Measurements from ENCODE around the gene GCC1.

The GCC1 gene, protein sequence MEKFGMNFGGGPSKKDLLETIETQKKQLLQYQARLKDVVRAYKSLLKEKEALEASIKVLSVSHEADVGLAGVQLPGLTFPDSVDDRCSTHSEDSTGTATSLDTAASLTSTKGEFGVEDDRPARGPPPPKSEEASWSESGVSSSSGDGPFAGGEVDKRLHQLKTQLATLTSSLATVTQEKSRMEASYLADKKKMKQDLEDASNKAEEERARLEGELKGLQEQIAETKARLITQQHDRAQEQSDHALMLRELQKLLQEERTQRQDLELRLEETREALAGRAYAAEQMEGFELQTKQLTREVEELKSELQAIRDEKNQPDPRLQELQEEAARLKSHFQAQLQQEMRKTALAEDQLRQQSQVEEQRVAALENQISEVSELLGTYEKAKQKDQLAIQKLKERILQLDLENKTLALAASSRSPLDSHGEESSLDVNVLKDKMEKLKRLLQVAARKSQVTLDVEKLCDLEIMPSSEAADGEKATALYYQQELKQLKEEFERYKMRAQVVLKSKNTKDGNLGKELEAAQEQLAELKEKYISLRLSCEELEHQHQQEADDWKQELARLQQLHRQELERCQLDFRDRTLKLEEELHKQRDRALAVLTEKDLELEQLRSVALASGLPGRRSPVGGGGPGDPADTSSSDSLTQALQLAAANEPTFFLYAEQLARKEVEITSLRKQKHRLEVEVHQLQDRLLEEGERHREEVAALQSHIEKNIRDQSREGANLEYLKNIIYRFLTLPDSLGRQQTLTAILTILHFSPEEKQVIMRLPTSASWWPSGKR

DNA sequence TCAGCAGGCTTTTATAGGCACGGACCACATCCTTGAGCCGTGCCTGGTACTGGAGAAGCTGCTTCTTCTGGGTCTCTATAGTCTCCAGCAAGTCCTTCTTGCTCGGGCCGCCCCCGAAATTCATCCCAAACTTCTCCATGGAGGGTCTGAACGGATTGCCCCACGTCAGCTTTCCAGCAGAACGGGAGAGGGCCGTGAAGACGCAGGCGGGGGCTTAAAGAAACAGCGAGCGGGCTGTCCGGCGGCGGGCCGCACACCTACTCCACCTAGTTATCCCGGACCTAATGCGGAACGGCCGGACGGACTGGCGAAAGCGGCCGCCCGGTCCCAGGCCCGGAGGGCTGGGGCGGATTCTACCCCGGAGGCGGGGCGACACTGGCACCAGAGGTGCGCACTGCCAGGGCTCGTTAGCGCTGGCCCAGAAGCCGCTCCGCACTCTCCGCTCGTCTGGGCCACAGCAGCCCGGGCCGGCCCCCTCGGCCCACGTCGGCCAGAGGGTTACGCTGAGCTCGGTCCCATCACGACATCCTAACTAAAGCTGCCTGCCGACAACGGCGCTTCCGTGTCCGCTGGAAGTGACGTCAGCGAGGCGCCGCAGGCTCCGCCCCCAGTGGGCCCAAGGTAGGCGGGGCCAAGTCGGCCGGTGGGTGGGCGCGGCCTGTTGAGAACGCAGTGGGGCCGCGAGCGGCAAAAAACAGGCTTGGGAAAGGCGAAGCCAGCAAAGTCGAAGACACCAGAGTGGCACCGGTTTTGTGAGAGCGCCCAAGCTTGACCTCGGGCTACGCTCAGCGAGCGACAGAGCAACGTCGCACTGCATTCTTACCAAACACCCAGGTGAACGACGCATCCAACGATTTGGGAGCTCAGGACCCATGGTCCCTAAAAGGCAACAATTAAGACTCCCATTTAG lies at the start of gene GCC1:
GCC1 (minus strand) TSS at position 553 of the 910 bp plus-strand sequence; CDS start at position 139, 414 bp downstream.
- Histone ChIP-seq H3K9ac (ENCODE audit: low read length) (peak within 1 kb of the TSS; percentile 62), H3K4me1 (ENCODE audit: insufficient read depth, low read length) (peaks cover 66% of the 10 kb centered on the region), H3K27me3 (ENCODE audit: control insufficient read depth in 1 of 2, insufficient read depth in 2 of 2, low read length in 2 of 2) (no peaks in the 10 kb centered on the region), H3K27ac (ENCODE audit: low read depth, low read length) (peak within 1 kb of the TSS; percentile 90), H3K4me3 (ENCODE audit: low read depth in 1 of 2, low read length in 2 of 2) (peak within 1 kb of the TSS; percentile 64 to 81), H3K36me3 (ENCODE audit: insufficient read depth, low read length) (peaks cover 28% of the 10 kb centered on the region), H3K9me3 (ENCODE audit: low read length) (no peaks in the 10 kb centered on the region)

DNA sequence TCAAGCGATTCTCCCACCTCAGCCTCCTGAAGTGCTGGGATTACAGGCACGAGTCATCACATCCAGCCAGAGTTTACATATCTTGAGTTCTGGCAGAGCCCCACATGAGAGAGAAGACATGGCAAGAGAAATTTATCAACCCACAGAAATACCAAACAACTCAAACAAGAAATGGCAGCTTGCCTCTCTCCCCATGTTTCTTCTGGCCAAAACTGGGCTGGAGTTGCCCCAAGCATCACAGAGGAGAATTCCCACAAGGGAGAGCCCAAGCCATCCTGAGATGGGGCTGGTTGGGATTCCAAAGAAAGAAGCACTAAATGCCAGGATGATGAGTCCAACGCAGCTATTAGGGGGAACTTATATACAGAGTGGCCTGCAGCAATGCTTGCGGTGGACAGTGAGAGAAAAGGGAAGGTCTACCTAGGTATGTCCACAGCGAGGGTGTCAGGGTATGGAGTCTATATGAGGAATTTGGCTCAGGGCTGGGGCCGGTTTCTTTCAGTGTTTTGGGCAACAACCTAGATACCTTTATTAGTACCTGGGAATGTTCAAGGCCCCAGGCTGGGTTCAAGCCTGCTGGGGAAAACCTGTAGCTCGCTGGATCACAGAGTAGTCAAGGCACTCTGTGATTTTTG lies 47.0 kb upstream of the GCC1 start:
- Histone ChIP-seq H3K27ac (ENCODE audit: low read depth, low read length) (no peak overlapping the region), H3K9me3 (ENCODE audit: low read length) (no peaks in the 10 kb centered on the region), H3K9ac (ENCODE audit: low read length) (no peak overlapping the region), H3K27me3 (ENCODE audit: control insufficient read depth in 1 of 2, insufficient read depth in 2 of 2, low read length in 2 of 2) (no peaks in the 10 kb centered on the region), H3K4me1 (ENCODE audit: insufficient read depth, low read length) (no peaks in the 10 kb centered on the region), H3K36me3 (ENCODE audit: insufficient read depth, low read length) (no peaks in the 10 kb centered on the region), H3K4me3 (ENCODE audit: low read depth in 1 of 2, low read length in 2 of 2) (no peak overlapping the region)

DNA sequence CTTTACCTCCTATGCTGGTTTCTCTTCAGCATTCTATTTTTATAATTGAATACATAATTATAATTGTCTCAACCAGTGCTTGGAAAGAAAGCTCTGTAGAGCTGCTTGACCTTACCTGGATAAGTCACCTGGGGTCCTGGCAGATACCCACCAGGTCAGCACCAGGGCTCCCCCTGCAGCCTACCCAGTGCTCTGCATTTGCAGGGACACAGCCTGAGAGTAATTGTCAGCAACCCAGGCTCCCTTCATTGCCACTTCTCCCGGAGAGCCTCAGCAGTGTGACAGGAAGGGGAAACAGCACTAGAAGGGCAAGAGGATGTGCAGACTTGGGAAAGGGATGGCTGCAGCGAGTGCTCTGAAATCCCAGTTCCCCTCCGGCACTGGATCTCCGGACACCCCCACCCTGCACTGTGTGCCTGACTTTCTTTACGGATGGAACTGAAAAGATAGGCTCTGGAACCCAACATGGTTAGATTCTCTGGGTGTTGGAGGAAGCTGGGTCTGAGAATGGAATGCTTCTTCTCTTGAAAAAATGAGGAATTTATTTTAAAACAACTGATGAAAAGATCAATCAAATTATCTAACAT lies 44.0 kb upstream of the GCC1 start:
- Histone ChIP-seq H3K27me3 (ENCODE audit: control insufficient read depth in 1 of 2, insufficient read depth in 2 of 2, low read length in 2 of 2) (no peaks in the 10 kb centered on the region), H3K9me3 (ENCODE audit: low read length) (no peaks in the 10 kb centered on the region), H3K4me1 (ENCODE audit: insufficient read depth, low read length) (no peaks in the 10 kb centered on the region), H3K36me3 (ENCODE audit: insufficient read depth, low read length) (no peaks in the 10 kb centered on the region), H3K4me3 (ENCODE audit: low read depth in 1 of 2, low read length in 2 of 2) (no peak overlapping the region), H3K9ac (ENCODE audit: low read length) (no peak overlapping the region), H3K27ac (ENCODE audit: low read depth, low read length) (no peak overlapping the region)

DNA sequence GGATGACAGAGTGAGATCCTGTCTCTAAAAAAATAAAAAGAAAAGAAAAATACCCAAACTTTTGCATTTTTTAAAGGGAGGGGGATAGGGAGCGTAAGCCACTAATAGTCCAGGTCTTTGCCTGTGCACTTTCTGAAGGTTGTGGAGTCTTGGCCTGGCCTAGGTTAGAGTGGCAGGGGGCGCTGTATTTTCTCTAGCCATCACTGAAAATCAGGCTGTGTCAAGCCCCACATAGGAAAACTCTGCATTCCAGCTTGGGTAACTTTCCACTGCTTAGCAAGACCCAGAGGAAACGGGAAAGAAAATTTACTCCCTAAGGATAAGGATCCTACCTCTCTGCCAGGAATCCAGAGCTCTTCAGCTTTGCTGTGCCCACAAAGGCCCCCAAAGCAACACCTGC lies 43.0 kb upstream of the GCC1 start:
- Histone ChIP-seq H3K9ac (ENCODE audit: low read length) (no peak overlapping the region), H3K36me3 (ENCODE audit: insufficient read depth, low read length) (no peaks in the 10 kb centered on the region), H3K4me3 (ENCODE audit: low read depth in 1 of 2, low read length in 2 of 2) (no peak overlapping the region), H3K27ac (ENCODE audit: low read depth, low read length) (no peak overlapping the region), H3K27me3 (ENCODE audit: control insufficient read depth in 1 of 2, insufficient read depth in 2 of 2, low read length in 2 of 2) (no peaks in the 10 kb centered on the region), H3K4me1 (ENCODE audit: insufficient read depth, low read length) (no peaks in the 10 kb centered on the region), H3K9me3 (ENCODE audit: low read length) (no peaks in the 10 kb centered on the region)

DNA sequence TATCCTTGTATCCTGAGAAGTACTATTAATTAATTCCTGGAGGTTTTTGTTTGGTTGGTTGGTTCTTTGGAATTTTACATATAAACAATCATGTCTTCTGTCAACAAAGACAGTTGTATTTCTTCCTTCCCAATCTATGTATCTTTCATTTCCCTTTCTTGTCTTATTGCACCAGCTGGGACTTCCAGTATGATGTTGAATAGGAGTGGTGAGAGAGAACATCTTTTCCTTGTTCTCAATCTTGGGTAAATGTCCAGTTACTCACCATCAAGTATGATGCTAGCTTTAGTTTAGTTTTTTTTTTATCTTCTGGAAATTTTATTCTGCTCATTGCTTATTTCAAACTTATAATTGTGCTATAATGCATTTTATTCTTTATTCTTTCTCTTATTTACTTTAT lies 39.9 kb upstream of the GCC1 start:
- H3K9ac ChIP-seq (ENCODE audit: low read length), result no peak overlapping the region
- no peaks in the 10 kb centered on the region for H3K4me1 ChIP-seq (ENCODE audit: insufficient read depth, low read length)
- H3K36me3 ChIP-seq (ENCODE audit: insufficient read depth, low read length), result no peaks in the 10 kb centered on the region
- H3K27me3 ChIP-seq (ENCODE audit: control insufficient read depth in 1 of 2, insufficient read depth in 2 of 2, low read length in 2 of 2), result no peaks in the 10 kb centered on the region
- H3K9me3 ChIP-seq (ENCODE audit: low read length), result no peaks in the 10 kb centered on the region
- H3K4me3 ChIP-seq (ENCODE audit: low read depth in 1 of 2, low read length in 2 of 2), result no peak overlapping the region
- H3K27ac ChIP-seq (ENCODE audit: low read depth, low read length), result no peak overlapping the region

DNA sequence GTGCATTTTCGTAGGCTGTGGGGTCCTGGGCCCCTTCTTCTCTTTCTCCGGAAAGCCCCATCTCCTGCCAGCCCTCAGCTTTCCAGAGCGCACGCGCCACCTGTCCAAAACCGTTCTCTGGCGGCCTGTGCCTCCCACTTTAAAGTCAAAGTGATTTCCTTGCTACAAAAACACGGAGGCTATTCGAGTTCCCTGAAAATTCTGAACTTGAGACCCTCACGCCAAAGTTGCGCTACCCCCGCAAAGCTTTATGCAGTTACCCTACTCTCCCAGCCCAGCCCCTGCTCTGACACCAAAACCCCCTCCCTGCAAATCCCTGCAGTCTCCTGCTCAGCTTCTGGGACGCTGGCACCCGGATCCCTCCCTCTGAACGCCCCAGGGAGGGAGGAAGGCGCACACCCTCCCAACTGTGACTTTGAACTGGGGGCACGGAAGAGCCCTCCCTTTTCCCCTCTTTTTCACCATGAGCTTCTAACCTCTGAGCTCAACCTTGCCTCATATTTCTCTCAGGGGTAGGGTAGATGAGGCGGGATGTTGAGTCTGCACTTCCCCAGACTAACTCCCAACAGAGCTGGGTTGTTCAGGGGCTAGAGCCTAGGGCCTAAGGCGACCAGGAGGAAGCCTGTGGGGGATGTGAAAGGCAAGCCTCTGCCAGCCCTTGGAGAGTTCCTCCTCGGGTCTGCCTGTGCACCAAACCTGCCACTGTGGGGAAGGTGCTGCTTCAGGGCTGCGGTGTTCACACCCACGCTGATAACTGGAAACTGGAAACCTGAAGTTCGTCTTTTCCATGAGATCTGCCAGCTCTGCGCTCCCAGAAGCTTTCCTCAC lies 35.2 kb upstream of the GCC1 start:
- Histone ChIP-seq H3K4me3 (ENCODE audit: low read depth in 1 of 2, low read length in 2 of 2) (no peak overlapping the region), H3K4me1 (ENCODE audit: insufficient read depth, low read length) (no peaks in the 10 kb centered on the region), H3K9me3 (ENCODE audit: low read length) (no peaks in the 10 kb centered on the region), H3K27me3 (ENCODE audit: control insufficient read depth in 1 of 2, insufficient read depth in 2 of 2, low read length in 2 of 2) (peaks cover 0 to 12% of the 10 kb centered on the region in 2 donors), H3K27ac (ENCODE audit: low read depth, low read length) (no peak overlapping the region), H3K9ac (ENCODE audit: low read length) (no peak overlapping the region), H3K36me3 (ENCODE audit: insufficient read depth, low read length) (no peaks in the 10 kb centered on the region)

DNA sequence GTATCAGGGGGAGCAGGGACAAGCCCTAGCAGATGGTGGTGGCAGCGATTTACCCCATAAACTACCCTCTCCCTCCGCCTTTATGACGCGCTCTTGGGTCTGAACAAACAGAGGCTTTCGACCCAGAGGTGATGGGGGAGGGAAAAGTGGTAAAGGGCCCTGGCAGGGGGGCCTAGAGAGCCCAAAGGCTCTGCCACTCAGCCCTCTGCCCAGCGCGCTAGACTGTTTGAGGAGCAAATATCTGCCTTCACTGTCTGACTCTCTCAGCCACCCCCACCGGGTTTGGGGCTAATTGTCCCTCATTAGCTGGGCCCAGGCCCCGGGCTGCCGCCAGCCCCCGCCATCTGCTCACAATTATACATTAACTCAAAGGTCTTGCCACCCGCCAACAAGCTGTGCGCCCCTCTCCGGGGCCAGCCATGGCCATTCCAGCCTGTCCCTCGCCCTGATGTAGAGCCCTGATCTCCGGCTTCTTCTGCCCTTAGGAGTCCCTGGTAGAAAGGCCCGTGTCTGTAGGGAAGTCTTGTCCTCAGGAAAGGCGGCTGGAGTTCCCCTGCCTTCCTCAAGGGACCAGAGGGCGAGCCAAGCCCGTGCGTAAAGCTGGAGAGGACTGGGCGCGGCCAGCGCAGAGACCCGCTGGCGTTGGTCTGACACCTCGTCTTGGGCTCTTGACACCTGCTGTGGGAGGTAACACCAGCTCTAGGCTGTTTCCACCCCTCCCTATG lies 34.4 kb upstream of the GCC1 start:
- H3K27ac ChIP-seq (ENCODE audit: low read depth, low read length), result no peak overlapping the region
- no peaks in the 10 kb centered on the region for H3K36me3 ChIP-seq (ENCODE audit: insufficient read depth, low read length)
- H3K4me3 ChIP-seq (ENCODE audit: low read depth in 1 of 2, low read length in 2 of 2), result no peak overlapping the region
- no peak overlapping the region for H3K9ac ChIP-seq (ENCODE audit: low read length)
- no peaks in the 10 kb centered on the region for H3K4me1 ChIP-seq (ENCODE audit: insufficient read depth, low read length)
- no peaks in the 10 kb centered on the region for H3K9me3 ChIP-seq (ENCODE audit: low read length)
- peaks cover 0 to 14% of the 10 kb centered on the region in 2 donors for H3K27me3 ChIP-seq (ENCODE audit: control insufficient read depth in 1 of 2, insufficient read depth in 2 of 2, low read length in 2 of 2)

DNA sequence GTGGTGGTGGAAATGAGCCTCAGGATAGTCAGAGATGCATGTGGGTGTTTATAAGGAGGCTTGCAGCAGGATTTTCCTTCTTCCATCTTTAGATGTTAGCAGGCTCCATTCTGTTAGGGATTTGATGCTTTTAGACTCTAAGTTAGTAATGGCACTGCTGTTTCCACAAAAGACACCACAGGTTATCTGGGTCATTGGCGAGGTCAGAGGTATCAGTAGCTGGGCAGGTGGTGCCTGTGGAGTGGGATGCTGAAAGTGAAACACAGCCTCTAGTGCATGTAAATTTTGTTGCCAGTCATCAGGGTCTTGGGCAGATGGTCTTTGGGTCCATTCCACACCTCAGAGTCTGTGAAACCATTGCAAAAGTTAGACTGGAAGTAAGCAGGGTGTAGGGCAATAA lies 33.4 kb upstream of the GCC1 start:
- Histone ChIP-seq H3K4me1 (ENCODE audit: insufficient read depth, low read length) (no peaks in the 10 kb centered on the region), H3K4me3 (ENCODE audit: low read depth in 1 of 2, low read length in 2 of 2) (no peak overlapping the region), H3K9me3 (ENCODE audit: low read length) (no peaks in the 10 kb centered on the region), H3K27me3 (ENCODE audit: control insufficient read depth in 1 of 2, insufficient read depth in 2 of 2, low read length in 2 of 2) (peaks cover 0 to 19% of the 10 kb centered on the region in 2 donors), H3K36me3 (ENCODE audit: insufficient read depth, low read length) (no peaks in the 10 kb centered on the region), H3K27ac (ENCODE audit: low read depth, low read length) (no peak overlapping the region), H3K9ac (ENCODE audit: low read length) (no peak overlapping the region)

DNA sequence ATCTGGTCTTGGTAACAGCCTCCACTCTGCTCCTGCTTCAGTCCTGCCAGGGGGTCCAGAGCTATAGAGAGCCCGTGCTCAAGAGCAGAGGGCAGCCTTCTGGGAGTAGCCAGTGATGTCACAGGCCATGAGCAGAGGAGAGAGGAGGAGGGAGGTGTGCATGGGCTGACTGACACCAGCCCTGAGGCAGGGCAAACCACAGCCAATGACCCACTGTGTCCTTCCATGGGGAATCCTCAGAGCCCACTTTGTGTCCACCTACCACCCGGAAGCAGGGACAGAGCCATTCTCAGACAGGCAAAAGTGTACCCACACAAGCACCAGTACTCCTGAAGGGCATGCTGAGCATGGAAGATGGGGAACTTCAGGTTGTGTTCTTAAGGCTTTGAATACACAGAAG lies 32.6 kb upstream of the GCC1 start, which contains the start of gene PAX4:
PAX4 (minus strand) TSS at position 101 of the 400 bp plus-strand sequence. CDS start 2,214 bp downstream, outside the sequence.
- H3K27me3 ChIP-seq (ENCODE audit: control insufficient read depth in 1 of 2, insufficient read depth in 2 of 2, low read length in 2 of 2), result peaks cover 0 to 19% of the 10 kb centered on the region in 2 donors

More for the DNA sequence above, 32.6 kb upstream of the GCC1 start, which contains the start of gene PAX4:
- Histone ChIP-seq H3K4me3 (ENCODE audit: low read depth in 1 of 2, low read length in 2 of 2) (no peak within 1 kb of the TSS), H3K9ac (ENCODE audit: low read length) (no peak within 1 kb of the TSS), H3K4me1 (ENCODE audit: insufficient read depth, low read length) (no peaks in the 10 kb centered on the region), H3K9me3 (ENCODE audit: low read length) (no peaks in the 10 kb centered on the region), H3K27ac (ENCODE audit: low read depth, low read length) (no peak within 1 kb of the TSS), H3K36me3 (ENCODE audit: insufficient read depth, low read length) (no peaks in the 10 kb centered on the region)

Measured in muscle layer of colon (tissue), 2 donors.